OCI-LY3 (cell line): ENCODE results near the gene PPP6R2.

ENCODE experiments used
- H2AFZ ChIP-seq: fragments of 200-600, 300-600 bp; shearing (Covaris generic); 2 replicates; pipeline ENCODE4 v1.6.0; 2014; ENCODE audit warnings: antibody characterized with exemption, low read depth, low read length
- H3K27ac ChIP-seq: fragments of 200-600, 300-600 bp; sonication (generic); 2 replicates; pipeline ENCODE4 v1.5.1; 2014; ENCODE audit warnings: mild to moderate bottlenecking, low read length, moderate library complexity, mixed read lengths
- H3K27me3 ChIP-seq: fragments of 200-600, 300-600 bp; sonication (generic); 2 replicates; pipeline ENCODE4 v1.6.1; 2014; ENCODE audit warnings: low read depth, low read length, mixed read lengths
- H3K36me3 ChIP-seq: fragments of 200-600, 300-600 bp; sonication (generic); replicated peaks from 2 replicates; pipeline ENCODE3; 2014; ENCODE audit warnings: low read depth, low read length, mixed read lengths
- H3K4me1 ChIP-seq: fragments of 300-600, 200-600 bp; sonication (generic); 2 replicates; pipeline ENCODE4 v1.6.1; 2014; ENCODE audit warnings: low read length, mixed read lengths
- H3K4me2 ChIP-seq: fragments of 200-600, 300-600 bp; sonication (generic); 2 replicates; pipeline ENCODE4 v1.6.1; 2014; ENCODE audit warnings: low read length, mixed read lengths
- H3K4me3 ChIP-seq: fragments of 300-600, 200-600 bp; sonication (generic); 2 replicates; pipeline ENCODE4 v1.5.1; 2014; ENCODE audit warnings: antibody characterized with exemption, mild to moderate bottlenecking, low read length, moderate library complexity
- H3K79me2 ChIP-seq: fragments of 300-600, 200-600 bp; shearing (Covaris generic); 2 replicates; pipeline ENCODE4 v1.6.1; 2014; ENCODE audit warnings: mild to moderate bottlenecking, low read length, mixed read lengths
- H3K9ac ChIP-seq: fragments of 300-600, 200-600 bp; shearing (Covaris generic); 2 replicates; pipeline ENCODE4 v1.6.0; 2014; ENCODE audit warnings: mild to moderate bottlenecking, low read length, moderate library complexity
- H3K9me3 ChIP-seq: fragments of 200-600, 300-600 bp; shearing (Covaris generic); 2 replicates; pipeline ENCODE4 v1.6.1; 2014; ENCODE audit warnings: low read length, mixed read lengths; ENCODE audit not compliant: insufficient read depth
- H4K20me1 ChIP-seq: fragments of 200-600, 300-600 bp; sonication (generic); 2 replicates; pipeline ENCODE4 v1.6.1; 2016; ENCODE audit warnings: low read length, mixed read lengths; ENCODE audit not compliant: insufficient read depth
- EZH2phosphoT487 ChIP-seq: fragments of 200-600 bp; shearing (Covaris generic); IDR thresholded peaks from 2 replicates; pipeline ENCODE4 v1.6.1; 2018; ENCODE audit warnings: antibody characterized with exemption, mixed run types, low read depth
- TF ChIP-seq, protein P1 (sequence below): fragments of 200-600, 300-600 bp; sonication (generic); IDR thresholded peaks from 2 replicates; pipeline ENCODE4 v1.5.1; 2014; ENCODE audit warnings: antibody characterized with exemption, low read length, low read depth

The PPP6R2 gene

DNA sequence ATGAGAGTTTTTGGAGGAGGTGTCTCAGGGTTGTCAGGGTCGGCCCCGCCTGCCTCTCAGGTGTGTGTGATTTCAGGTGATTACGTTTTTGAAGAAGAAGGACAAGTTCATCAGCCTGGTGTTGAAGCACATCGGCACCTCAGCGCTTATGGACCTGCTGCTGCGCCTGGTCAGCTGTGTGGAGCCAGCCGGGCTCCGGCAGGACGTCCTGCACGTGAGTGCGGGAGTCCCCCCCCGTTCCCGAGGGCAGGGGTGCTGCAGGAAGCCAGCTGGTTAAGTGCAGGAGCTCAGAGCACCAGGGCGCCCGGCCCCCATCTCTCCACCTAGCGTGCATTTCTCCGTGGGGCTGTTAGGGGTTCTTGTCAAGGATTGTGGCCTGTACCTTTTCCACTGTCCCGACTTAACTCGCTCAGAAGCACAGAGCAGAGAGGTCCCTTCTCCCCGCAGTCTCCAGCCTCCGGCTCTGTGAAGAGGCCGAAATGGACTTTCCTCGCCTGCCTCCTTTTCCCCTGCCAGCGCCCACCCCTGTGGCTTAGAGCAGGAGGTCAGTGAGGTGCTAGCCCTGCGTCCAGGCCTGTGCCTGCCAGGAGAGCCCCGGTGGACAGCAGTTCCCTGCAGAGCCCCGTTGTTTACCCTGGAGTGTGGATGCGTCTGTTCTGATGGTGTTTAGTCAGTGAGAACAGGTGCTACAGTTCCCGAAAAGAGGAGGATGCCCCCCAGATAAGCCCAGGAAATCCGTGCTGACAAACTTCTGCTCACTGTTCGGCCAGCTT lies 71.5 kb downstream of the PPP6R2 start:
- Histone ChIP-seq H4K20me1 (no peaks in the 10 kb centered on the region), H3K9me3 (no peaks in the 10 kb centered on the region), H3K9ac (no peak overlapping the region), H3K79me2 (no peaks in the 10 kb centered on the region), H3K4me2 (no peak overlapping the region), H3K4me1 (no peaks in the 10 kb centered on the region), H3K27ac (no peak overlapping the region), H3K4me3 (no peak overlapping the region), H3K27me3 (no peaks in the 10 kb centered on the region), H3K36me3 (no peaks in the 10 kb centered on the region), H2AFZ (no peak overlapping the region)
- TF ChIP-seq EZH2phosphoT487 = no peak
- TF ChIP-seq, protein P1, sequence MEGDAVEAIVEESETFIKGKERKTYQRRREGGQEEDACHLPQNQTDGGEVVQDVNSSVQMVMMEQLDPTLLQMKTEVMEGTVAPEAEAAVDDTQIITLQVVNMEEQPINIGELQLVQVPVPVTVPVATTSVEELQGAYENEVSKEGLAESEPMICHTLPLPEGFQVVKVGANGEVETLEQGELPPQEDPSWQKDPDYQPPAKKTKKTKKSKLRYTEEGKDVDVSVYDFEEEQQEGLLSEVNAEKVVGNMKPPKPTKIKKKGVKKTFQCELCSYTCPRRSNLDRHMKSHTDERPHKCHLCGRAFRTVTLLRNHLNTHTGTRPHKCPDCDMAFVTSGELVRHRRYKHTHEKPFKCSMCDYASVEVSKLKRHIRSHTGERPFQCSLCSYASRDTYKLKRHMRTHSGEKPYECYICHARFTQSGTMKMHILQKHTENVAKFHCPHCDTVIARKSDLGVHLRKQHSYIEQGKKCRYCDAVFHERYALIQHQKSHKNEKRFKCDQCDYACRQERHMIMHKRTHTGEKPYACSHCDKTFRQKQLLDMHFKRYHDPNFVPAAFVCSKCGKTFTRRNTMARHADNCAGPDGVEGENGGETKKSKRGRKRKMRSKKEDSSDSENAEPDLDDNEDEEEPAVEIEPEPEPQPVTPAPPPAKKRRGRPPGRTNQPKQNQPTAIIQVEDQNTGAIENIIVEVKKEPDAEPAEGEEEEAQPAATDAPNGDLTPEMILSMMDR = no peak

DNA sequence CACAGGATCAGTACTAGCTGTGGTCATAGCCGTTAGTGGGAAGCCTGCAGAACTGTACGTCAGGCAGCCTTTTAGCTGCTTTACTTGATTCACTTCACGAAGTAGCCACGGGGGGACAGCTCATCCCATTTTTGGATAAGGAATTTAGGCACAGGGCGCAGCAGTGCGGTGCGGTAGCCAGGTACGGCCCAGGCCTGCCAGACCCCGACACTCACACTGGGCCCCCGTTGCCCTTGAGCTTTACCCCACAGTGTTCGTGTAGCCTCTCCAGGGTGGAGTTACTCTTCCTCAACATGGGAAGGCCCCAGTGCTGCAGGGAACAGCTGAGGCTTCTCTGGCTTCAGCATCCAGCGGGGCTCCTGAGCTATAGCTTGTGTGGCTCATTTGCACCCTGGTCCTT lies 72.3 kb downstream of the PPP6R2 start:
- Histone ChIP-seq H3K9ac (no peak overlapping the region), H3K36me3 (no peaks in the 10 kb centered on the region), H3K9me3 (no peaks in the 10 kb centered on the region)

DNA sequence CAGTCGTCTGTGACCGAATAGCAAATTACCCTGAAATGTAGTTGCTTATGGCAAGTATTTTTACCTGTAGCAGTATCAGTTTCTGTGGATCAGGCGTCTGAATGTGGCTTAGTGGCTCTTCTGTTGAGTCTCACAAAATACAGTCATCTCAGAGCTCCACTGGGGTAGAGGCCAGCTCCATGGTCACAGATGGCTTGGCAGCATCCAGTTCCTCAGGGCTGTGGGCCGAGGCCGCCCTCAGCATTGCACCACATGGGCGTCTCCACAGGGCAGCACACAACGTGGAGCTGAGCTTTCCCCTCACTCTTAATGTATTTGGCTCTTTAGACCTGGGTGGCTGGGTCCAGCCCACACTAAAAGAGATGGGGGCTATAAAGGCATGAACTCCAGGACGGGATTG lies 73.9 kb downstream of the PPP6R2 start:
- no peaks in the 10 kb centered on the region for H3K27me3 ChIP-seq
- no peak overlapping the region for H3K4me3 ChIP-seq
- no peaks in the 10 kb centered on the region for H3K79me2 ChIP-seq
- H3K9ac ChIP-seq = no peak overlapping the region
- H3K36me3 ChIP-seq = no peaks in the 10 kb centered on the region
- no peak overlapping the region for H3K4me2 ChIP-seq
- H3K4me1 ChIP-seq = no peaks in the 10 kb centered on the region
- no peaks in the 10 kb centered on the region for H4K20me1 ChIP-seq
- H2AFZ ChIP-seq = no peak overlapping the region
- no peak overlapping the region for H3K27ac ChIP-seq
- TF ChIP-seq, protein P1 = no peak
- no peak for TF ChIP-seq EZH2phosphoT487
- H3K9me3 ChIP-seq = no peaks in the 10 kb centered on the region

More for the DNA sequence above, 72.3 kb downstream of the PPP6R2 start:
- H3K27me3 ChIP-seq = no peaks in the 10 kb centered on the region
- H3K79me2 ChIP-seq = no peaks in the 10 kb centered on the region
- no peak overlapping the region for H2AFZ ChIP-seq
- H3K27ac ChIP-seq = no peak overlapping the region
- TF ChIP-seq, protein P1 = no peak
- TF ChIP-seq EZH2phosphoT487 = no peak
- H3K4me1 ChIP-seq = no peaks in the 10 kb centered on the region
- H3K4me2 ChIP-seq = no peak overlapping the region
- H4K20me1 ChIP-seq = no peaks in the 10 kb centered on the region
- H3K4me3 ChIP-seq = no peak overlapping the region

DNA sequence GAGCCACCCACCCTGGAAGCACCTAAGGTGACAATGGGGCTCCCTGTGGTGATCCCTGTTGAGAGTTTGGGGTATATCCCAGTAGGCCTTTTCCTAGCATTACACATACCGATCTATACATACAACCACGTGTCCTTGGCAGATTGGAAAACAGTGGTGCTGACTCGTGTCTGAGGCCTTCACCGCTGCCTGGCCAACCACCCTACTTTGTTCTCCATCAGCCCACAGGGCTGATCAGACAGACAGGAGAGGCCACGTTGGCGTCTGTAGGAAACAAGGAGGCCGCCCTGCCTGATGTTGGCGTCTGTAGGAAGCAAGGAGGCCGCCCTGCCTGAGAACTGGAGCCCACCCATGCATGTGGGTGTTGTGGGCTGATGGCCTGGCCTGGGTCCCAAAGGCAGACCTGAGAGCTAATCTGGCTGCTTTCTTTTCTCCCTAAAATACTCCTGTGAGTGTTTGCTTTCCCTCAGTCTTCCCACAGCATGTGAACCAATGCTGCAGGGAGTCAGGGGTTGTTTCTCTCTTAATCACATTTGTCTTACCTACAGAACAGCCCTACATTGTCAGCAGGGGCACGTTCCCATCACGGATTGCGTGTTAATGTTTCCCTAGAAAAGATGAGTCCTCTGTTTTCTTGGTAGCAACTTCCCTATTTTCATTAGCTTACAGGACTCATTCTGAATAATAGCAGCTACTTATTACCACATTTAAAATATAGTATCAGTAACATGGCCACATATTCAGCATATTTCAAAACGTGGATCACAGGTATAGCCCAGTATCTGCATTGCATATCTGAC lies 74.5 kb downstream of the PPP6R2 start:
- Histone ChIP-seq H3K4me3 (no peak overlapping the region), H3K4me2 (no peak overlapping the region), H3K79me2 (no peaks in the 10 kb centered on the region), H3K27me3 (no peaks in the 10 kb centered on the region), H3K36me3 (no peaks in the 10 kb centered on the region), H3K4me1 (no peaks in the 10 kb centered on the region), H3K9me3 (no peaks in the 10 kb centered on the region), H3K27ac (no peak overlapping the region), H4K20me1 (no peaks in the 10 kb centered on the region), H3K9ac (no peak overlapping the region), H2AFZ (no peak overlapping the region)
- no peak for TF ChIP-seq EZH2phosphoT487
- TF ChIP-seq, protein P1 = no peak
